Aorta (tissue), 5 donors: Measurements from ENCODE around the gene CALY. TPM values are rescaled to one million over a fixed set of nuclear protein-coding genes. Genes with fewer than 3 reads are reported as not detected.
A peak's percentile ranks its signal among the peaks of the same experiment; 100 is the strongest.

Experiments
- ATAC-seq: fragments of 200-7000 bp; cut with Tn5 transposase; one replicate; pipeline ENCODE4 v1.9.1; 2022; ENCODE audit warnings: moderate library complexity; ENCODE audit not compliant: low FRiP score
- DNase-seq, 2 donors: peaks; one replicate each; pipeline ENCODE4 v3.0.0-alpha.2; 2020
- H3K27ac ChIP-seq, 2 donors: one replicate each; pipeline ENCODE4 v1.5.1; 2013; ENCODE audit warnings: low read length in 2 of 2, mild to moderate bottlenecking in 2 of 2, moderate library complexity in 2 of 2, control low read depth in 1 of 2, inconsistent platforms in 1 of 2, low read depth in 1 of 2
- H3K27me3 ChIP-seq, 2 donors: one replicate each; pipeline ENCODE4 v1.6.1; 2013; ENCODE audit warnings: control low read depth in 1 of 2, low read length in 1 of 2, mild to moderate bottlenecking in 1 of 2, moderate library complexity in 1 of 2; ENCODE audit not compliant: insufficient read depth in 2 of 2, control insufficient read depth in 1 of 2
- H3K36me3 ChIP-seq, 2 donors: one replicate each; pipeline ENCODE4 v1.6.1; 2013; ENCODE audit warnings: control low read depth in 1 of 2, low read length in 1 of 2, mild to moderate bottlenecking in 1 of 2; ENCODE audit not compliant: insufficient read depth in 2 of 2, control insufficient read depth in 1 of 2
- H3K4me1 ChIP-seq, 2 donors: one replicate each; pipeline ENCODE4 v1.6.1; 2013; ENCODE audit warnings: low read length in 2 of 2, control low read depth in 1 of 2, mild to moderate bottlenecking in 1 of 2, moderate library complexity in 1 of 2; ENCODE audit not compliant: insufficient read depth in 2 of 2, control insufficient read depth in 1 of 2
- H3K4me3 ChIP-seq, 2 donors: one replicate each; pipeline ENCODE4 v1.5.1; 2013; ENCODE audit warnings: low read length in 2 of 2, control low read depth in 1 of 2, mild to moderate bottlenecking in 1 of 2
- H3K9me3 ChIP-seq: one replicate; pipeline ENCODE4 v1.6.1; 2013; ENCODE audit warnings: mild to moderate bottlenecking, low read length; ENCODE audit not compliant: control insufficient read depth
- WGBS, 2 donors: extraction: QIAGEN DNeasy Blood & Tissue Kit; methylation state at CpG; one replicate each; pipeline ENCODE4 v1.1.7; 2013; 5-methylcytosine and 5-hydroxymethylcytosine counted together
- intact Hi-C, 2 donors: fragments of 100-400 bp; cut with DNase I; formaldehyde crosslinking; loops; one replicate each; pipeline versions ENCODE4 v1.14.2 to v1.15.0; 2022
- polyA plus RNA-seq, 2 donors: library from polyadenylated mRNA; stranded (reverse); fragments of 200-250 nt; gene quantifications; one replicate each; pipeline ENCODE4 v1.2.3, GENCODE V29; 2013
- total RNA-seq, 2 donors: library from RNA; stranded (reverse); fragmentation: NEBNext Ultra II Directional; extraction: Animal tissue kit (Norgen Biotek cat#: 25700); gene quantifications; one replicate each; pipeline ENCODE4 v1.2.1, GENCODE V29; 2021
- donor health status: healthy with polysubstance abuse.
- donor health status: Bipolar disorder and iron deficiency.
- donor health status: DM: no; HTN: no; CAD: no.
- donor health status: DM: no; HTN: no; CAD: no.
- donor health status: DM: yes; HTN: yes; CAD: no.

Gene CALY
- total and polyA plus RNA-seq, 4 donors = not detected

- Histone ChIP-seq H3K36me3 (peaks cover 3 to 7% of the 10 kb centered on the region in 2 donors), H3K4me1 (no peaks in the 10 kb centered on the region), H3K27ac (no peak overlapping the region), H3K4me3 (no peak overlapping the region), H3K27me3 (no peaks in the 10 kb centered on the region), H3K9me3 (no peaks in the 10 kb centered on the region)
- 80 to 81% methylated on average over 18 of the region's 18 CpGs for WGBS, 2 donors
- intact Hi-C loops = no loop called here
- no peak for ATAC-seq
- DNase-seq = no peak
Observed at GRCh38 chr10:133361773-133362441, 25.2 kb upstream of the CALY start.

- Histone ChIP-seq H3K27ac (no peak overlapping the region), H3K4me1 (no peaks in the 10 kb centered on the region), H3K9me3 (no peaks in the 10 kb centered on the region), H3K36me3 (peaks cover 0 to 7% of the 10 kb centered on the region in 2 donors), H3K4me3 (no peak overlapping the region), H3K27me3 (no peaks in the 10 kb centered on the region)
- intact Hi-C loops = no loop called here
- DNase-seq = no peak
- WGBS, 2 donors = 93 to 96% methylated on average over 5 of the region's 5 CpGs
- ATAC-seq = no peak
Observed at GRCh38 chr10:133361227-133361626, 24.5 kb upstream of the CALY start.

- no peaks in the 10 kb centered on the region for H3K4me1 ChIP-seq
- no peak overlapping the region for H3K4me3 ChIP-seq
- no peaks in the 10 kb centered on the region for H3K9me3 ChIP-seq
- H3K27me3 ChIP-seq = no peaks in the 10 kb centered on the region
- no peak for ATAC-seq
- 77 to 83% methylated on average over 17 of the region's 17 CpGs for WGBS, 2 donors
- DNase-seq = no peak
- no peak overlapping the region for H3K27ac ChIP-seq
- intact Hi-C loops = no loop called here
- no peaks in the 10 kb centered on the region for H3K36me3 ChIP-seq
Observed at GRCh38 chr10:133359972-133360610, 23.4 kb upstream of the CALY start.

- Histone ChIP-seq H3K4me3 (no peak overlapping the region), H3K4me1 (no peaks in the 10 kb centered on the region), H3K27ac (no peak overlapping the region), H3K36me3 (no peaks in the 10 kb centered on the region), H3K9me3 (no peaks in the 10 kb centered on the region), H3K27me3 (no peaks in the 10 kb centered on the region)
- ATAC-seq = no peak
- no peak for DNase-seq
- WGBS, 2 donors = 56 to 65% methylated on average over 6 of the region's 6 CpGs
- intact Hi-C loops = no loop called here
Observed at GRCh38 chr10:133359554-133359971, 22.9 kb upstream of the CALY start.

- Histone ChIP-seq H3K4me1 (no peaks in the 10 kb centered on the region), H3K9me3 (no peaks in the 10 kb centered on the region), H3K27ac (no peak overlapping the region), H3K36me3 (no peaks in the 10 kb centered on the region), H3K4me3 (no peak overlapping the region), H3K27me3 (no peaks in the 10 kb centered on the region)
- WGBS, 2 donors = 86 to 87% methylated on average over 11 of the region's 11 CpGs
- DNase-seq (no peak), ATAC-seq (no peak)
- intact Hi-C loops = no loop called here
Observed at GRCh38 chr10:133358925-133359310, 22.2 kb upstream of the CALY start.

GRCh38 chr10:133358162-133358924, 21.6 kb upstream of the CALY start:
- H3K27me3 ChIP-seq = no peaks in the 10 kb centered on the region
- no peaks in the 10 kb centered on the region for H3K9me3 ChIP-seq
- 83 to 86% methylated on average over 36 to 41 of the region's 41 CpGs for WGBS, 2 donors
- intact Hi-C loops = no loop called here
- no peak overlapping the region for H3K4me3 ChIP-seq
- peak in 1 of 2 donors; percentile 80 for DNase-seq
- H3K27ac ChIP-seq = no peak overlapping the region
- no peaks in the 10 kb centered on the region for H3K36me3 ChIP-seq
- no peak for ATAC-seq
- no peaks in the 10 kb centered on the region for H3K4me1 ChIP-seq

GRCh38 chr10:133357285-133358161, 20.8 kb upstream of the CALY start, which contains the start of gene FUOM:
Gene FUOM, minus strand, starts transcription at chr10:133358019. Its CDS starts 12 bp downstream, at chr10:133358007.
- 2 to 4% methylated on average over 52 to 83 of the region's 83 CpGs for WGBS, 2 donors
- Histone ChIP-seq H3K36me3 (no peaks in the 10 kb centered on the region), H3K27ac (no peak within 1 kb of the TSS), H3K27me3 (no peaks in the 10 kb centered on the region), H3K9me3 (no peaks in the 10 kb centered on the region), H3K4me3 (peak within 1 kb of the TSS; percentile 51 to 56), H3K4me1 (no peaks in the 10 kb centered on the region)
- intact Hi-C loops = no loop called here
- peak; percentile 72 for ATAC-seq
- DNase-seq = peak; percentile 77 to 84

- ATAC-seq (no peak), DNase-seq (no peak)
- Histone ChIP-seq H3K4me1 (no peaks in the 10 kb centered on the region), H3K36me3 (no peaks in the 10 kb centered on the region), H3K9me3 (no peaks in the 10 kb centered on the region), H3K4me3 (peak overlapping the region in 1 of 2 donors; percentile 51), H3K27ac (no peak overlapping the region), H3K27me3 (no peaks in the 10 kb centered on the region)
- intact Hi-C loops = no loop called here
- WGBS, 2 donors = 53 to 55% methylated on average over 25 to 27 of the region's 27 CpGs
Observed at GRCh38 chr10:133356549-133357284, 20.0 kb upstream of the CALY start.
